Activated naive CD4-positive, alpha-beta T cell treated with anti-CD3 and anti-CD28 coated beads, Interleukin-2, amount 50 U/mL, for 72 hours (primary cell): Measurements from ENCODE around the gene SYNM. TPM values are rescaled to one million over a fixed set of nuclear protein-coding genes. Genes with fewer than 3 reads are reported as not detected.
A peak's percentile ranks its signal among the peaks of the same experiment; 100 is the strongest.
"Not testable (repeated sequence)": the region's sequence is repeated elsewhere in the genome, so short reads cannot be mapped to it uniquely, and the experiment has no call there.

Experiments
- ATAC-seq, 2 donors: fragments of 150-1000 bp; cut with Tn5 transposase; 2 replicates each; pipeline ENCODE4 v1.10.0; 2021; ENCODE audit warnings: mild to moderate bottlenecking in 2 of 2, moderate library complexity in 2 of 2
- DNase-seq, 2 donors: peaks; one replicate each; pipeline ENCODE4 v3.0.0; 2021 to 2022; ENCODE audit warnings: low spot score in 2 of 2
- H3K27ac Mint-ChIP-seq, 2 donors: one replicate each; pipeline ENCODE4 v1.8.0; 2022; ENCODE audit warnings: mild to moderate bottlenecking in 2 of 2, mixed read lengths in 2 of 2
- H3K36me3 Mint-ChIP-seq, 2 donors: one replicate each; pipeline ENCODE4 v1.8.0; 2022; ENCODE audit warnings: mixed read lengths in 2 of 2
- H3K9me3 Mint-ChIP-seq, 2 donors: one replicate each; pipeline ENCODE4 v1.8.0; 2022; ENCODE audit warnings: mixed read lengths in 2 of 2
- total RNA-seq, 2 donors: library from RNA; stranded (reverse); gene quantifications; one replicate each; pipeline ENCODE4 v1.2.3, GENCODE V29; 2022

SYNM gene, protein sequence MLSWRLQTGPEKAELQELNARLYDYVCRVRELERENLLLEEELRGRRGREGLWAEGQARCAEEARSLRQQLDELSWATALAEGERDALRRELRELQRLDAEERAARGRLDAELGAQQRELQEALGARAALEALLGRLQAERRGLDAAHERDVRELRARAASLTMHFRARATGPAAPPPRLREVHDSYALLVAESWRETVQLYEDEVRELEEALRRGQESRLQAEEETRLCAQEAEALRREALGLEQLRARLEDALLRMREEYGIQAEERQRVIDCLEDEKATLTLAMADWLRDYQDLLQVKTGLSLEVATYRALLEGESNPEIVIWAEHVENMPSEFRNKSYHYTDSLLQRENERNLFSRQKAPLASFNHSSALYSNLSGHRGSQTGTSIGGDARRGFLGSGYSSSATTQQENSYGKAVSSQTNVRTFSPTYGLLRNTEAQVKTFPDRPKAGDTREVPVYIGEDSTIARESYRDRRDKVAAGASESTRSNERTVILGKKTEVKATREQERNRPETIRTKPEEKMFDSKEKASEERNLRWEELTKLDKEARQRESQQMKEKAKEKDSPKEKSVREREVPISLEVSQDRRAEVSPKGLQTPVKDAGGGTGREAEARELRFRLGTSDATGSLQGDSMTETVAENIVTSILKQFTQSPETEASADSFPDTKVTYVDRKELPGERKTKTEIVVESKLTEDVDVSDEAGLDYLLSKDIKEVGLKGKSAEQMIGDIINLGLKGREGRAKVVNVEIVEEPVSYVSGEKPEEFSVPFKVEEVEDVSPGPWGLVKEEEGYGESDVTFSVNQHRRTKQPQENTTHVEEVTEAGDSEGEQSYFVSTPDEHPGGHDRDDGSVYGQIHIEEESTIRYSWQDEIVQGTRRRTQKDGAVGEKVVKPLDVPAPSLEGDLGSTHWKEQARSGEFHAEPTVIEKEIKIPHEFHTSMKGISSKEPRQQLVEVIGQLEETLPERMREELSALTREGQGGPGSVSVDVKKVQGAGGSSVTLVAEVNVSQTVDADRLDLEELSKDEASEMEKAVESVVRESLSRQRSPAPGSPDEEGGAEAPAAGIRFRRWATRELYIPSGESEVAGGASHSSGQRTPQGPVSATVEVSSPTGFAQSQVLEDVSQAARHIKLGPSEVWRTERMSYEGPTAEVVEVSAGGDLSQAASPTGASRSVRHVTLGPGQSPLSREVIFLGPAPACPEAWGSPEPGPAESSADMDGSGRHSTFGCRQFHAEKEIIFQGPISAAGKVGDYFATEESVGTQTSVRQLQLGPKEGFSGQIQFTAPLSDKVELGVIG (N-terminal part only)
- total RNA-seq: under 1 TPM; 0.16 to 0.43 TPM

DNA sequence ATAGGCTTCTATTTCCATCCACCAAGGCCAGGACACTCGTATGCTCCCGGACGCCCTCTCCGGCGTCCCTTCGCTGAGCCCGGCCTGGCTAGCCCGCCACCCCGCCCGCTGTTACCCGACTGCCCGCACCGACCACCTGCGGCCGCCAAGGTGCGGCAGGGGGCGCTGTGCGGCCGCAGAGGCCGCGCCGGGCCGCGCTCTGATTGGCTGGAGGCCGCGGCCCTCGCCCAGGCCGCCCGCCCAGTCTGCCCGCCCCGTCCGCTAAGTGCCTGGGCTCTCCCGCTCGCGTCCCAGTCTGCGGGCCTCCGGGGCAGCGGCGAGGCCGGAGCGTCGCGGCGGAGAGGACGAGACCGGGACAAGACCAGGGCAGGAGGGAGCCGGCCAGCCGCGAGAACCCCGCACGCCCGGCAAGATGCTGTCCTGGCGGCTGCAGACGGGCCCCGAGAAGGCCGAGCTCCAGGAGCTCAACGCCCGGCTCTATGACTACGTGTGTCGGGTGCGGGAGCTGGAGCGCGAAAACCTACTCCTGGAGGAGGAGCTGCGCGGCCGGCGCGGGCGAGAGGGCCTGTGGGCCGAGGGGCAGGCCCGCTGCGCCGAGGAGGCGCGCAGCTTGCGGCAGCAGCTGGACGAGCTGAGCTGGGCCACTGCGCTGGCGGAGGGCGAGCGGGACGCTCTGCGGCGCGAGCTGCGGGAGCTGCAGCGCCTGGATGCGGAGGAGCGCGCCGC lies at the start of gene SYNM:
TSS of gene SYNM (plus strand) at position 293 of the 726 bp plus-strand sequence. CDS start at position 413, 120 bp downstream.
- DNase-seq: peak; percentile 63 to 69
- Mint-ChIP-seq H3K9me3 (no peaks in the 10 kb centered on the region), H3K27ac (no peak within 1 kb of the TSS), H3K36me3 (peaks cover 0 to 6% of the 10 kb centered on the region in 2 donors)
- peak; percentile 79 to 89 for ATAC-seq

DNA sequence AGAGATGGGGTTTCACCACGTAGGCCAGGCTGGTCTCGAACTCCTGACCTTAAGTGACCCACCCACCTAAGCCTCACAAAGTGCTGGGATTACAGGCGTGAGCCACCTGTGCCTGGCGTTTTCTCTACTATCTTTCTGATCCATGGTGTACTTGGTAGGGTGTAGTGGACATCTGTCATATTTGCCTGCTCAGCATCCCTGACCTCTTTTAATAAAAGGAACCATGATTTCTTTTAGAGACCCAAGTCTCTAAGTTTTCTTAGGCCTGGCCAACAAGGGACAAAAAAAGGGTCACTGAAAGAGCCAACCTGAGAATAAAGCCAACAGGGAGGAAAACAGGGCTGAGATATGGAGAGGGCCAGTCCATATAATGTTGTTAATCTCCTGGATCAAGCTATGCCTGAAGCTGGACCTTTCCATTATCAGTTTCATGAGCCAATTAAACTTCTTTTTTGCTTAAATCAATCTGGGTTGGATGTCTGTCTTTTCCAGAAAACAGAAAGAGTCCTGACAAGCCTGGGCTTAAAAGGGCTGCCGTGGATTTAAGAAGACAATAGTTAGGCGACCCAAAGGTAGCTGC lies 49.2 kb upstream of the SYNM start:
- Mint-ChIP-seq H3K9me3 (no peaks in the 10 kb centered on the region), H3K36me3 (no peaks in the 10 kb centered on the region), H3K27ac (no peak overlapping the region)
- ATAC-seq (no peak), DNase-seq (no peak)

DNA sequence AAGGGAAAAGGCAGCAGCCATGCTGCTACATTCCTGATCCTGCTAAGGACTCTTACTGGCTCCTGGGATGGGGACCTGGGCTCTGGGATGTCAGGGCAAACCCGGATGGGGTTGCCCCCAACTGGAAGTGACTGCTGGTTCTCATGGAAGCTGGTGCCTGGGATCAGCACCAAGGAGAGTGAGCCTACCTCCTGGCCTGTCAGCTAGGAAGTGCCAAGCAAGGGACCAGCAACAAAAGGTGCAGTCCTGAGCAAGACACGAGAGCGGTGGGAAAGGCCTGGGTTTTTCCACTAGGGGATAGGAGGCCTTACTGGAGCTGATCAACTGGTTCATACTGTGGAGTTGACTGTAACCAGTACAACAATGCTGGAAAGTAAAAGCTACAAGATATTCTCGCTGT lies 47.9 kb upstream of the SYNM start:
- Mint-ChIP-seq H3K27ac (no peak overlapping the region), H3K9me3 (no peaks in the 10 kb centered on the region), H3K36me3 (no peaks in the 10 kb centered on the region)
- ATAC-seq (no peak), DNase-seq (no peak)

DNA sequence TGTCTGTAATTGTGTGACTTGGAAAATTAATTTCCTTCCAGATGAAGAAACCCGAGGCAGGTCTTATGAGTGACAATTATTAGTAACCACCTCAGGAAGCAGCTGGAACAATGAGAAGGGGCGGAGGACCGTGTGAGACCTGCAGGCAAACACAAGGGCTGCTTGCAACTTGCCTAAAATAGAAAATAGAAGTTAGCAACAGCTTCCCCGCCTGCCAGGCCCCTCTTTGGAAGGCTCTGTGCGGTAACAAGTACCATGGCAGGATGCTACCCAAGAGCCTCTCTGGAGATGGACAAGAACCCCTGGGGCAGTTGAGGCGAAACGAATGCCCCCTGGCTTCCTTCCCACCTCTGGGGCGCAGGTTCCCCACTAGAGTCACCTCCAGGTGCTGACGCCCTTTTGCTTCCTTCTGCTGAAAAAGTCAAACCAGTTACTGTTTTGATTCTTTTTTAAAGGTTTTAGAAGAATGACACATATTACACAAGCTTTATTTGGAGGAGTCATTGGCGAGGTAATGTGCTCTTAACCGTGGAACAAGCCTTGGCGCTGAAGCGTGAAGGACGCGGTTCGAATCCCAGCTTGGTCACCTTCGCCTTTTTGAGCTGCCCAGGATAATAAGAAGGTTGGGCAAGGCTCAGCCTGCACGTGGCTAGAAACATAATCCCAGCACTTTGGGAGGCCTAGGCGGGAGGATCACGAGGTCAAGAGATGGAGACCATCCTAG lies 47.0 kb upstream of the SYNM start:
- DNase-seq: no peak
- Mint-ChIP-seq H3K9me3 (no peaks in the 10 kb centered on the region), H3K36me3 (no peaks in the 10 kb centered on the region), H3K27ac (no peak overlapping the region)
- no peak for ATAC-seq

DNA sequence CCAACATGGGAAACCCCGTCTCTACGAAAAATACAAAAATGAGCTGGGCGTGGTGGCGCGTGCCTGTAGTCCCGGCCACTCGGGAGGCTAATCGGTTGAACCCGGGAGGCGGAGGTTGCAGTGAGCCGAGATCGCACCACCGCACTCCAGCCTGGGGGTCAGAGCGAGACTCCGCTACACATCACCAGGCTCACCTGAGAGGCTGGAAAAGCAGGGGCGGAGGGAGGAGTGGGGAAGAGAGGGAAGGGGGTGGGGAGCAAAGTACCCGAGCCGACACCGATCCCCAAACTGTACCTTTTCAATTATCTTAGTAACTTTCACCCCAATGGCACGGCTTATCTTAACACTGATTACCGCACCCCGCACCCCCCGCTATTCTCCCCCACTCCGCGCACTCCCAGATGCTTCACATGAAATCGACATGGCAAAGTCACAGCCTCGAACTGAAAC lies 46.4 kb upstream of the SYNM start:
- DNase-seq (no peak), ATAC-seq (no peak)
- H3K27ac Mint-ChIP-seq: no peak overlapping the region
- no peaks in the 10 kb centered on the region for H3K9me3 Mint-ChIP-seq
- no peaks in the 10 kb centered on the region for H3K36me3 Mint-ChIP-seq

DNA sequence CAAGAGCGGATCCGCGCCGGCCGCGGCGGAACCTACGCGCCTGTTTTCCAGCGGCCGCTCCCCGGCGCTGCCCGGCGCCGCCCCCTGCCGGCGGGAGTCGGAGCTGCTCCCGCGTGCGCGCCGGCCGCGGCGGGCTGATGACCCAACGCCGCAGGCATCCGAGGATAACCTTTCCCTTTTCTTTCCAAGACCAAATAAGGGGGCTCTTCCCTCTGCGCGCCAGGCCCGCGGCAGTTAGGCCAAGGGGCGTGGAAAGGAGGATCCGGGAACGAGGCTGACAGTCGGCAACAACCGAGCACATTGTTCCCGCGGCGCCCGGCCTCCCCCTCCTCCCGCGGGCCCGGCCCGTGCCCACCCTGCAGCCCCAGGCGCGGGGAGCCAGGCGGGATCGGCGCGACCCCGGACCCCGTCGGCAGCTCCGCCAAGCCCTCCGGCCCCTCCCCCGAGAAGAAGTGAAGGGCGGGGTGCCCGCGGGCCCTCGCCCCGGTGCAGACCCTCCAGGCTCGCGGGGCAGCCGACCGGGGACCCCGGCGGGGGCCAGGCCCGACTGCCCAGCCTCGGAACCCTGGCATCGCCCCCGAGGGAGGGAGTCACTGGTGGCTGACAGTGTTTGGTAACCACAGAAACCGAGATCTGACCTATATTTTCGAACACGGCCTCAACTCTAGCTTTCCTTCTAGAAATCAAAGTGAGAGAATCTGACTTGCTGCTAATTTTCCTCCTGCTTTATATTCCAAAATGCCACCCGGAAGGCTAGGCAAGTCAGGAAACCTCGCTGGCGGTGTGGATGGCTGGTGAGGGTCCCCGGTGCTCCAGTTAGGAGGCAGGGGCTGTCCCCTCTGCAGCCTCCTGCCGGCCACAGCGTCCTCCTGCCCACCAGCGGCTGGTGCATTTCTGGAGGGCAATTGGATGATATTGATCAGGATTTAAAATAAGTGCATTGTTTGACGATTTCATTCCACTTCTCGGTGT lies 45.6 kb upstream of the SYNM start:
- DNase-seq: peak; percentile 66 to 75
- Mint-ChIP-seq H3K27ac (no peak overlapping the region), H3K9me3 (no peaks in the 10 kb centered on the region), H3K36me3 (no peaks in the 10 kb centered on the region)
- ATAC-seq: peak; percentile 83 to 85

DNA sequence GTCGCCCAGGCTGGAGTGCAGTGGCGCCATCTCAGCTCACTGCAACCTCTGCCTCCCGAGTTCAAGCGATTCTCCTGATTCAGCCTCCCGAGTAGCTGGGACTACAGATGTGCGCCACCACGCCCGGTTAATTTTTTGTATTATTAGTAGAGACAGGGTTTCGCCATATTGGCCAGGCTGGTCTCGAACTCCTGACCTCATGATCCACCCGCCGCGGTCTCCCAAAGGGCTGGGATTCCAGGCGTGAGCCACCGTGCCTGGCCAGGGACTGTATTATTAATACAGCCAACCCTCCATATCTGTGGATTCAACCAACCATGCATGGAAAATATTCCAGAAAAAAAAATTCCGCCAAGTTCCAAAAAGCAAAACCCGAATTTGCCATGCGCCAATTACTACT lies 44.7 kb upstream of the SYNM start:
- ATAC-seq, H3K9me3 Mint-ChIP-seq, H3K36me3 Mint-ChIP-seq, DNase-seq, H3K27ac Mint-ChIP-seq: not testable (repeated sequence)

DNA sequence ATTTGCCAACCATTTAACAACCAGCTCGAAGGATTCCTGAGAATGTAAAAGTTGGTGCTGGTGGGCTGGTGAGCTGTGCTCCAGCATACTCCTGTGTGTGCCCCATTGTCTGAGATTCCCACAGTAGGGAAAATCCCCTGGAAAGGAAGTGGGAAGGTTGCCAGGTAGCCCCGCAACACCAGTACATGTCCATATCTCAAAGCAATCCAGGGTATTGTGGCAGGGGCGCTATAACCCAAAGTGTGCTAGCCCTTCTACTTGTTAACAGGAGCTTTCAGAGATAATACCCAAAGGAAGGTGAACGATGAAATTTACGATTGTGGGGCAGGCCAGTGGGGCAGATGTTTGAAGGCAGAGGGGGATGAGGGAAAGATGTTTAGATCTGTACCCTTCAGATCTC lies 42.7 kb upstream of the SYNM start:
- DNase-seq: no peak
- Mint-ChIP-seq H3K9me3 (no peaks in the 10 kb centered on the region), H3K36me3 (no peaks in the 10 kb centered on the region), H3K27ac (no peak overlapping the region)
- no peak for ATAC-seq

DNA sequence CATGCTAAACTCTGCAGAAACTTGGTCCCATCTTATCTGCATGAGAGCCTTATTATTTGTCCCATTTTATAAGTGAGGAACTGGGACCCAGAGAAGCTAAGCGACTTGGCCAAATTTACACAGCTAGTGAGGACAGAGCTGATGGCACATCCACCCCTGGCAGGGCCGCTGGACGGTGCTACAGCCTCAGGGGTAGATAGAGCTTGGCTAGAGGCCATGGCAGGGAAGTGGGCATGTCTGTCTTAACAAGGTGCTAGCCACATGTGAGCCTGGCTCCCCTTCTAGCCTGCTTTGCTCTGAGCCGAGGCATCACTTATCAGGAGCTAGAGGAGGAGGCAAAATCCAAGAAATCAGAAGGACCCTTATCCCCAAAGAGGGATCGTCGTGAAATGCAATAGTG lies 36.7 kb upstream of the SYNM start:
- no peaks in the 10 kb centered on the region for H3K36me3 Mint-ChIP-seq
- no peak for DNase-seq
- ATAC-seq: no peak
- H3K9me3 Mint-ChIP-seq: no peaks in the 10 kb centered on the region
- H3K27ac Mint-ChIP-seq: no peak overlapping the region

DNA sequence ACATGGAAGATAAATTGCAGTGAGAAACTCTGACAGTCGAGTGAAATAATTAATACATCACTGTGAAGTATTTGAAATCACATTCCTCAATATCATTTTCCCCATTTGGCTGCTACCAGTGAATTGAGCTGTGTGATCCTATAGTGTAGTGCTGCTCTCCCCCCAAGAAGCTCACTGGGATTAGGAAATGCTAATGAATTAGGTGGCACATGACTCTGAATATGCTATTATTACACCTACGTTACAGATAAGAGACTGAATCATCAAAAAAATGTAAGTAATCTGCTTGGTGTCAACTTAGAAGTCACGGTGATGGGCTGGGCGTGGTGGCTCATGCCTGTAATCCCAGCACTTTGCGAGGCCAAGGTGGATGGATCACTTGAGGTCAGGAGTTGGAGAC lies 34.7 kb upstream of the SYNM start:
- Mint-ChIP-seq H3K27ac (no peak overlapping the region), H3K36me3 (no peaks in the 10 kb centered on the region), H3K9me3 (no peaks in the 10 kb centered on the region)
- ATAC-seq (no peak), DNase-seq (no peak)

DNA sequence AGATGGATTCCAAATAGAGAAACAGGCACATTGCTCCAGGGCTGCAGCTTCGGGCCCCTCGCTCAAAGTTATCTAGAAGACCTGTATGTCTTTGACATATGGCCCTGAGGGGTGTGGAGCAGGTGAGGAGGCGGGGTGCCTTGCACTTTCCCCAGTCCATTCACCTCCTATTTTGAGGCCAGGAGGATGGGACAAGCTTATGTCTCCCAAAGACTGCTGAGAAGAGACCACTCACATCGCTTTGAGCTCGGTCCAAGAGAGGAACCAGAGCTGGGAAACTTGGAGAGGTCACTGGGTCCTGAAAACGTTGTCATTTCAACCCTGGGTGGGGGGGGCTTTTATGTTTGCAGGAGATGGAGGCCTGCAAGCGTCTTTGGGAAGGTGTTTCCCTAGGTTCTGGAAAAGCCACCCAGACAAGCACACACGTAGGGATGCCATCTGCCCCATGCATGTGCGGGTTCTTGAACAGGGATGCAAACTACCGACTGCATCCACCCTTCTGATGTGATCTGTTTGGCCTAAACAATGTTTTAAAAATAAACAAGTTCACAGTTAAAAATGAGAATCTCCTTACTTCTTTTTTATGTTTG lies 33.7 kb upstream of the SYNM start:
- Mint-ChIP-seq H3K36me3 (no peaks in the 10 kb centered on the region), H3K9me3 (no peaks in the 10 kb centered on the region), H3K27ac (no peak overlapping the region)
- ATAC-seq (no peak), DNase-seq (no peak)

DNA sequence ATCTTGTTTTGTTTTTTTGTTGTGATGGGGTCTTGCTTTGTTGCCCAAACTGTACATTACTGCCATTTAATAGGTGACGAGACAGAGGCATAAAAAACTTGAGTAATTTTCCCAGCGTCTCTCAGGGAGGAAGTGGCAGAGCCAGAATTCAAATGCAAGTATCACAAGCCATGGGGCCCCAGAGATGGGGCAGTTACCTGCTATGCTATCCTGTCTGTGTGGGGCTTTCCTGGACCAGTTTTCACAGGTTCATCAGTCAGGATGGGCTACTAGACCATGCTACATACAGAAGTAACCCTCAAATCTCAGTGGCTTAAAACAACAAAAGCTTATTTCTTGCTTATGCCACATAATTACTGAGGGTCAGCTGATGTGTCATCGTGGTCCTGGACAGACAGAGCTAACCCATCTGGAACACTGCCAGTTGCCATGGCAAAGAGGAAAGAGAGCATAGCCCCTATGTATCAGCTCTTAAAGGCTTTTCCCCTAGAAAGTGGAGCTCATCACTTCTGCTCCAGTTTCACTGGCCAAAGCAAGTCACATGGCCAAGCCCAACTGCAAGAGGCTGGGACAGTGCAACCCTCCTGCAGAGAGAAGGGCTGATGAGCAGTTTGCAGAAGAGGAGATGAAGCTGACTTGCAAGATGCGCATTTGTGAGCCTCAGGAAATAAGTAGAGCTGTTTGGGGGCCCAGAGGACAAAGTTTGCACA lies 31.7 kb upstream of the SYNM start:
- ATAC-seq: no peak
- Mint-ChIP-seq H3K9me3 (no peaks in the 10 kb centered on the region), H3K36me3 (no peaks in the 10 kb centered on the region), H3K27ac (no peak overlapping the region)
- DNase-seq: no peak

DNA sequence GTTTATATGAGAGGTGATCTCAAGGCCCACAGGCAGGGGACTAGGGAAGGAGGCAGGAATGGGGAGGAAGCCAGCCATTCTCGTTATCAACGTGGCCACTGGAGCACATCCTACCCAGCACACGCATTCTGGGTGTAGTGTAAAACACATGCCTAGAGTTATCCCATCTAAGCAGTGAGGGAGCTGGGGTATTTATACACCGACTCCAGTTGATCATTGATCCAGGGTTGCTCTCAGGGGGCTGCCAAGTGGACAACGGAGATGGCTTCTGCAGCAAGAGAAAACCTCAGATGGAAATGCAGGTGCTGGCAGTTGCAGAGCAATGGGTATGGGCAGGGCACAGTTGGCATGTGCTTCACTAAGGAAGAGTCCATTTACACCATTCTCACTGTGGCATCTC lies 30.4 kb upstream of the SYNM start:
- ATAC-seq (no peak), DNase-seq (peak in 1 of 2 donors; percentile 39)
- Mint-ChIP-seq H3K36me3 (no peaks in the 10 kb centered on the region), H3K27ac (no peak overlapping the region), H3K9me3 (no peaks in the 10 kb centered on the region)
